Neural cell (in vitro differentiated cells): Measurements from ENCODE around the gene NUDT3. TPM values are rescaled to one million over a fixed set of nuclear protein-coding genes. Genes with fewer than 3 reads are reported as not detected.

ENCODE experiments used
- H2AFZ ChIP-seq: fragments of 200-600, 300-800 bp; sonication (generic), shearing (Covaris generic); 2 replicates; pipeline ENCODE4 v1.6.0; 2014; ENCODE audit warnings: low read depth, mild to moderate bottlenecking, antibody characterized with exemption, low read length, moderate library complexity
- H3F3A ChIP-seq: fragments of 200-600 bp; shearing (Covaris generic); 2 replicates; pipeline ENCODE4 v1.6.1; 2016; ENCODE audit warnings: mild to moderate bottlenecking, moderate library complexity, mixed read lengths, antibody characterized with exemption, low read length; ENCODE audit not compliant: insufficient read depth, poor library complexity, severe bottlenecking
- H3K27ac ChIP-seq: fragments of 200-600, 300-800 bp; sonication (generic), shearing (Covaris generic); 2 replicates; pipeline ENCODE4 v1.5.1; 2014; ENCODE audit warnings: mild to moderate bottlenecking, low read length, moderate library complexity
- H3K27me3 ChIP-seq: fragments of 300-800, 200-600 bp; sonication (generic), shearing (Covaris generic); 2 replicates; pipeline ENCODE4 v1.6.0; 2014; ENCODE audit warnings: mild to moderate bottlenecking, low read depth, low read length, moderate library complexity; ENCODE audit not compliant: insufficient read depth
- H3K36me3 ChIP-seq: fragments of 300-800, 200-600 bp; sonication (generic), shearing (Covaris generic); 2 replicates; pipeline ENCODE4 v1.5.1; 2014; ENCODE audit warnings: mild to moderate bottlenecking, antibody characterized with exemption, low read length, moderate library complexity; ENCODE audit not compliant: insufficient read depth
- H3K4me2 ChIP-seq: fragments of 300-800, 200-600 bp; sonication (generic), shearing (Covaris generic); 2 replicates; pipeline ENCODE4 v1.6.0; 2014; ENCODE audit warnings: mild to moderate bottlenecking, low read length
- H3K4me3 ChIP-seq: fragments of 300-800, 200-600 bp; sonication (generic), shearing (Covaris generic); 2 replicates; pipeline ENCODE4 v1.5.1; 2014; ENCODE audit warnings: mild to moderate bottlenecking, low read length, moderate library complexity
- H3K79me2 ChIP-seq: fragments of 200-600 bp; shearing (Covaris generic); replicated peaks from 2 replicates; pipeline ENCODE4 v1.6.0; 2014; ENCODE audit warnings: mild to moderate bottlenecking, low read length, moderate library complexity; ENCODE audit not compliant: insufficient read depth
- H3K9ac ChIP-seq: fragments of 300-800, 200-600 bp; sonication (generic), shearing (Covaris generic); 2 replicates; pipeline ENCODE4 v1.6.1; 2016; ENCODE audit warnings: mild to moderate bottlenecking, low read length, mixed read lengths
- H3K9me2 ChIP-seq: fragments of 200-600 bp; shearing (Covaris generic); 2 replicates; pipeline ENCODE4 v1.6.1; 2016; ENCODE audit warnings: mild to moderate bottlenecking, low read length, mixed read lengths; ENCODE audit not compliant: insufficient read depth
- H3K9me3 ChIP-seq: fragments of 200-600, 300-800 bp; sonication (generic), shearing (Covaris generic); 2 replicates; pipeline ENCODE4 v1.6.1; 2016; ENCODE audit warnings: mild to moderate bottlenecking, mixed run types, low read length, moderate library complexity, mixed read lengths
- H4K20me1 ChIP-seq: fragments of 200-600 bp; shearing (Covaris generic); 2 replicates; pipeline ENCODE4 v1.6.1; 2016; ENCODE audit warnings: mild to moderate bottlenecking, mixed run types; ENCODE audit not compliant: insufficient read depth
- CTCF ChIP-seq: fragments of 450-650 bp; IDR thresholded peaks from 2 replicates; pipeline ENCODE4 v1.5.1; 2014; ENCODE audit warnings: antibody characterized with exemption, mild to moderate bottlenecking, moderate library complexity; ENCODE audit not compliant: poor library complexity, severe bottlenecking
- EP300 ChIP-seq: fragments of 450-650 bp; conservative IDR thresholded peaks from 2 replicates; pipeline ENCODE4 v1.6.1; 2014; ENCODE audit warnings: antibody characterized with exemption, mild to moderate bottlenecking, moderate library complexity; ENCODE audit not compliant: poor library complexity, severe bottlenecking
- EZH2 ChIP-seq: fragments of 200-600, 300-800 bp; shearing (Covaris generic), sonication (generic); IDR thresholded peaks from 2 replicates; pipeline ENCODE4 v1.6.1; 2014; ENCODE audit warnings: antibody characterized with exemption, low read length, borderline replicate concordance, mild to moderate bottlenecking; ENCODE audit not compliant: insufficient read depth, poor library complexity, severe bottlenecking
- MXI1 ChIP-seq: fragments of 450-650 bp; conservative IDR thresholded peaks from 2 replicates; pipeline ENCODE4 v1.6.1; 2014; ENCODE audit warnings: antibody characterized with exemption, mild to moderate bottlenecking; ENCODE audit not compliant: poor library complexity, severe bottlenecking
- POLR2AphosphoS5 ChIP-seq: IDR thresholded peaks from 2 replicates; pipeline ENCODE4 v1.6.1; 2012
- RAD21 ChIP-seq: fragments of 450-650 bp; conservative IDR thresholded peaks from 2 replicates; pipeline ENCODE4 v1.6.1; 2014; ENCODE audit warnings: antibody characterized with exemption, mild to moderate bottlenecking, moderate library complexity
- REST ChIP-seq: IDR thresholded peaks from 2 replicates; pipeline ENCODE4 v1.6.1; 2012; ENCODE audit warnings: borderline replicate concordance
- SMC3 ChIP-seq: fragments of 450-650 bp; conservative IDR thresholded peaks from 2 replicates; pipeline ENCODE4 v1.6.1; 2014; ENCODE audit warnings: antibody characterized with exemption, mild to moderate bottlenecking, moderate library complexity; ENCODE audit not compliant: poor library complexity
- TAF1 ChIP-seq: IDR thresholded peaks from 2 replicates; pipeline ENCODE4 v1.6.1; 2012; ENCODE audit warnings: low read depth
- polyA plus RNA-seq: library from polyadenylated mRNA; depleted of rRNA; stranded (reverse); fragments of >200 nt; gene quantifications from 2 replicates; pipeline ENCODE4 v1.2.3, GENCODE V29; 2014

The NUDT3 gene
- polyA plus RNA-seq, 1 donor from 2014 or later, result 80.2 TPM

GRCh38 chr6:34302929-34303328 is 89.5 kb downstream of the NUDT3 start:
- H4K20me1 ChIP-seq, result no peaks in the 10 kb centered on the region
- no peaks in the 10 kb centered on the region for H3K9me2 ChIP-seq
- TF ChIP-seq SMC3 (no peak), TAF1 (no peak)

GRCh38 chr6:34301408-34301807 is 91.1 kb downstream of the NUDT3 start:
- TF ChIP-seq POLR2AphosphoS5 (no peak), REST (no peak), TAF1 (no peak), CTCF (no peak), SMC3 (no peak), MXI1 (no peak)
- Histone ChIP-seq H3K4me2 (no peak overlapping the region), H3K9ac (no peak overlapping the region), H4K20me1 (no peaks in the 10 kb centered on the region), H3F3A (no peaks in the 10 kb centered on the region), H3K27ac (no peak overlapping the region), H3K79me2 (no peaks in the 10 kb centered on the region), H3K4me3 (no peak overlapping the region), H2AFZ (no peak overlapping the region), H3K9me3 (no peaks in the 10 kb centered on the region), H3K36me3 (no peaks in the 10 kb centered on the region), H3K9me2 (no peaks in the 10 kb centered on the region), H3K27me3 (no peaks in the 10 kb centered on the region)

More at GRCh38 chr6:34302929-34303328, 89.5 kb downstream of the NUDT3 start:
- Histone ChIP-seq H2AFZ (no peak overlapping the region), H3F3A (no peaks in the 10 kb centered on the region), H3K4me3 (no peak overlapping the region), H3K9ac (no peak overlapping the region), H3K36me3 (no peaks in the 10 kb centered on the region), H3K27ac (no peak overlapping the region), H3K79me2 (no peaks in the 10 kb centered on the region), H3K27me3 (no peaks in the 10 kb centered on the region), H3K4me2 (no peak overlapping the region), H3K9me3 (no peaks in the 10 kb centered on the region)

GRCh38 chr6:34300332-34300751 is 92.1 kb downstream of the NUDT3 start:
- no peaks in the 10 kb centered on the region for H3K27me3 ChIP-seq
- TF ChIP-seq REST (no peak), EZH2 (no peak), TAF1 (no peak), POLR2AphosphoS5 (no peak), RAD21 (no peak), MXI1 (no peak), SMC3 (no peak), CTCF (no peak), EP300 (no peak)
- no peak overlapping the region for H3K4me3 ChIP-seq
- no peaks in the 10 kb centered on the region for H4K20me1 ChIP-seq
- no peaks in the 10 kb centered on the region for H3F3A ChIP-seq
- H3K9me3 ChIP-seq, result no peaks in the 10 kb centered on the region
- H3K36me3 ChIP-seq, result no peaks in the 10 kb centered on the region
- H2AFZ ChIP-seq, result no peak overlapping the region
- no peaks in the 10 kb centered on the region for H3K79me2 ChIP-seq
- no peak overlapping the region for H3K9ac ChIP-seq
- no peak overlapping the region for H3K27ac ChIP-seq
- H3K4me2 ChIP-seq, result no peak overlapping the region
- no peaks in the 10 kb centered on the region for H3K9me2 ChIP-seq
